AG04450 (cell line): ENCODE measurements around the gene SLC2A2. TPM values are rescaled to one million over a fixed set of nuclear protein-coding genes. Genes with fewer than 3 reads are reported as not detected.
"Not testable (repeated sequence)": the region's sequence is repeated elsewhere in the genome, so short reads cannot be mapped to it uniquely, and the experiment has no call there.

Experiments
- CTCF ChIA-PET: fragments of 300-600, 350-600 bp; formaldehyde crosslinking; extraction: SDS; loops from one replicate; lab custom pipeline; 2022; ENCODE audit warnings: antibody characterized with exemption, inconsistent platforms; lab: Charles Lee
- POLR2A ChIA-PET: fragments of 350-600 bp; formaldehyde crosslinking; extraction: SDS; loops from one replicate; lab custom pipeline; 2021; ENCODE audit warnings: antibody characterized with exemption, inconsistent platforms; lab: Yijun Ruan, JAX
- DNase-seq: peaks from one replicate; pipeline ENCODE4 v3.0.0-alpha.2; 2011; ENCODE audit warnings: low read depth, low spot score
- H3K27ac ChIP-seq: one replicate; pipeline ENCODE4 v1.5.1; 2012; ENCODE audit warnings: low read depth, low read length, control low read depth
- H3K27me3 ChIP-seq: one replicate; pipeline ENCODE4 v1.6.0; 2012; ENCODE audit warnings: low read length; ENCODE audit not compliant: control insufficient read depth, insufficient read depth
- H3K4me3 ChIP-seq: 2 replicates; pipeline ENCODE4 v1.5.1; 2011; ENCODE audit warnings: mild to moderate bottlenecking, low read depth, low read length, control low read depth
- H3K9me3 ChIP-seq: 2 replicates; pipeline ENCODE4 v1.5.1; 2012; ENCODE audit warnings: low read length; ENCODE audit not compliant: control insufficient read depth, insufficient read depth
- CTCF ChIP-seq: IDR thresholded peaks from 2 replicates; pipeline ENCODE4 v1.5.1; 2011; ENCODE audit warnings: low read depth, low read length, control low read depth, inconsistent platforms
- polyA plus RNA-seq: library from polyadenylated mRNA; depleted of rRNA; stranded (reverse); fragments of >200 nt; gene quantifications from 2 replicates; pipeline ENCODE4 v1.2.3, GENCODE V29; 2011

The SLC2A2 gene
- polyA plus RNA-seq, 1 experiment: not detected

GRCh38 chr3:170974872-170975271, 51.6 kb downstream of the SLC2A2 start:
- H3K4me3 ChIP-seq: no peak overlapping the region
- H3K27me3 ChIP-seq: no peaks in the 10 kb centered on the region
- DNase-seq: no peak
- ChIA-PET CTCF (no interaction called here), POLR2A (interaction anchor here (0.7 kb wide), 1 partner anchor 169 kb away, joined by 6 read pairs; no protein-coding TSS in a partner anchor)
- no peak overlapping the region for H3K27ac ChIP-seq
- no peak for TF ChIP-seq CTCF
- no peaks in the 10 kb centered on the region for H3K9me3 ChIP-seq

- POLR2A ChIA-PET, H3K4me3 ChIP-seq, CTCF ChIA-PET, H3K27ac ChIP-seq, H3K9me3 ChIP-seq, H3K27me3 ChIP-seq, DNase-seq: not testable (repeated sequence)
These were observed 53.6 kb downstream of the SLC2A2 start for GRCh38 chr3:170972917-170973316.

- no peaks in the 10 kb centered on the region for H3K27me3 ChIP-seq
- H3K9me3 ChIP-seq: no peaks in the 10 kb centered on the region
- H3K27ac ChIP-seq: no peak overlapping the region
- H3K4me3 ChIP-seq: no peak overlapping the region
- POLR2A ChIA-PET: no interaction called here
- DNase-seq: no peak
- CTCF ChIA-PET: interaction anchor here (0.9 to 1.6 kb wide), 3 partner anchors 82 to 598 kb away, joined by 3 to 6 read pairs (median 3); no protein-coding TSS in a partner anchor
- TF ChIP-seq CTCF: no peak
These were observed 59.4 kb downstream of the SLC2A2 start for GRCh38 chr3:170967126-170967525.

DNA sequence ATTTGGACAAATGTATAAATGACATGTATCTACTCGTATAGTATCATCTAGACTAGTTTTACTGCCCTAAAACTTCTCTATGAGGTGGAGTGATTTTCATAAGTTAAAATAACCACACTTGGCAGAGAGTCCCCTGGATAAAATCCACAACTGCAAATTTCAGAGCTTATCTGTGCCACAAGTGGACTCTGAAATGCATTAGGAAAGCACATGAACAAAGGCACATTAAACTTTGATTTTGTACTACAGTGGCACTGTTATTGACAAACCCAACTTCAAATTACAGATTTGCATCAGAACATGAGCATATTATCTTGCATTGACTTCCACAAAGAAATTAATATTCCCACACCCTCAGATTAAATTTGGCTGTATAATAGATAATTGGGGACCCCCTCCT, 60.0 kb downstream of the SLC2A2 start:
- POLR2A ChIA-PET: no interaction called here
- Histone ChIP-seq H3K4me3 (no peak overlapping the region), H3K27me3 (no peaks in the 10 kb centered on the region), H3K27ac (no peak overlapping the region), H3K9me3 (no peaks in the 10 kb centered on the region)
- CTCF ChIA-PET: interaction anchor here (1.0 to 1.6 kb wide), 2 partner anchors 83 to 599 kb away, joined by 3 to 6 read pairs; no protein-coding TSS in a partner anchor
- TF ChIP-seq CTCF: no peak
- DNase-seq: no peak

GRCh38 chr3:170962411-170962810, 64.1 kb downstream of the SLC2A2 start:
- POLR2A ChIA-PET: no interaction called here
- CTCF ChIA-PET: interaction anchor here (0.5 to 4.7 kb wide), 36 partner anchors 10 to 868 kb away, joined by 3 to 62 read pairs (median 4); no protein-coding TSS in a partner anchor
- Histone ChIP-seq H3K27me3 (no peaks in the 10 kb centered on the region), H3K9me3 (no peaks in the 10 kb centered on the region), H3K27ac (no peak overlapping the region), H3K4me3 (no peak overlapping the region)
- no peak for TF ChIP-seq CTCF
- DNase-seq: no peak
